GM12864 (cell line): ENCODE data around the gene ATF5.

Experiments used
- DNase-seq: peaks from one replicate; pipeline ENCODE4 v3.0.0-alpha.2; 2011; ENCODE audit warnings: low read depth
- H3K4me3 ChIP-seq: 2 replicates; pipeline ENCODE4 v1.5.1; 2011; ENCODE audit warnings: mild to moderate bottlenecking, low read depth, low read length, control low read depth
- CTCF ChIP-seq: IDR thresholded peaks from 2 replicates; pipeline ENCODE4 v1.5.1; 2011; ENCODE audit warnings: low read depth, mild to moderate bottlenecking, moderate library complexity, low read length, control low read depth, inconsistent platforms; ENCODE audit errors: missing control alignments

ATF5 gene

GRCh38 chr19:49894879-49895565, 34.0 kb upstream of the ATF5 start:
- peak overlapping the region; percentile 59 for H3K4me3 ChIP-seq
- no peak for TF ChIP-seq CTCF
- no peak for DNase-seq

- peak overlapping the region; percentile 59 for H3K4me3 ChIP-seq
- TF ChIP-seq CTCF = no peak
Measured at GRCh38 chr19:49895566-49896297, 33.3 kb upstream of the ATF5 start.

GRCh38 chr19:49896863-49897621, 32.0 kb upstream of the ATF5 start, which contains the start of gene IL4I1:
Gene IL4I1, minus strand, starts transcription at chr19:49896887. Its CDS starts 727 bp downstream, at chr19:49896160.
- no peak for TF ChIP-seq CTCF
- H3K4me3 ChIP-seq = peak within 1 kb of the TSS; percentile 59
- peak; percentile 84 for DNase-seq

More at GRCh38 chr19:49895566-49896297, 33.3 kb upstream of the ATF5 start:
- no peak for DNase-seq

- no peak for DNase-seq
- TF ChIP-seq CTCF = no peak
- H3K4me3 ChIP-seq = peak overlapping the region; percentile 35
Measured at GRCh38 chr19:49904136-49904535, 24.9 kb upstream of the ATF5 start.

GRCh38 chr19:49906879-49907564, 22.0 kb upstream of the ATF5 start:
- DNase-seq = no peak
- peak overlapping the region; percentile 3 for H3K4me3 ChIP-seq
- TF ChIP-seq CTCF = no peak

- no peak for TF ChIP-seq CTCF
- H3K4me3 ChIP-seq = no peak overlapping the region
- no peak for DNase-seq
Measured at GRCh38 chr19:49907745-49908446, 21.1 kb upstream of the ATF5 start.
